ENCODE results near the gene HOXB3.

- TF ChIP-seq CTCF (optimal IDR thresholded peaks at IDR 0.05 in 1 of 3, IDR thresholded peaks at IDR 0.05 in 1 of 3, conservative IDR thresholded peaks at IDR 0.05 in 1 of 3; ENCODE audit: extremely low read depth in 1 of 3, insufficient read depth in 2 of 3, low read length in 3 of 3) (no peak), EZH2 (IDR thresholded peaks at IDR 0.05; ENCODE audit: low read length) (peak; percentile 13)
These were observed 14.8 kb upstream of the HOXB3 start, which contains the start of gene HOXB6 for GRCh38 chr17:48604770-48605329.
